ENCODE results near the gene MYL9. TPM values are rescaled to one million over a fixed set of nuclear protein-coding genes. Genes with fewer than 3 reads are reported as not detected.
A peak's percentile ranks its signal among the peaks of the same experiment; 100 is the strongest.

Gene MYL9
- total RNA-seq, 2 experiments from 2014 or later, result not detected

DNA sequence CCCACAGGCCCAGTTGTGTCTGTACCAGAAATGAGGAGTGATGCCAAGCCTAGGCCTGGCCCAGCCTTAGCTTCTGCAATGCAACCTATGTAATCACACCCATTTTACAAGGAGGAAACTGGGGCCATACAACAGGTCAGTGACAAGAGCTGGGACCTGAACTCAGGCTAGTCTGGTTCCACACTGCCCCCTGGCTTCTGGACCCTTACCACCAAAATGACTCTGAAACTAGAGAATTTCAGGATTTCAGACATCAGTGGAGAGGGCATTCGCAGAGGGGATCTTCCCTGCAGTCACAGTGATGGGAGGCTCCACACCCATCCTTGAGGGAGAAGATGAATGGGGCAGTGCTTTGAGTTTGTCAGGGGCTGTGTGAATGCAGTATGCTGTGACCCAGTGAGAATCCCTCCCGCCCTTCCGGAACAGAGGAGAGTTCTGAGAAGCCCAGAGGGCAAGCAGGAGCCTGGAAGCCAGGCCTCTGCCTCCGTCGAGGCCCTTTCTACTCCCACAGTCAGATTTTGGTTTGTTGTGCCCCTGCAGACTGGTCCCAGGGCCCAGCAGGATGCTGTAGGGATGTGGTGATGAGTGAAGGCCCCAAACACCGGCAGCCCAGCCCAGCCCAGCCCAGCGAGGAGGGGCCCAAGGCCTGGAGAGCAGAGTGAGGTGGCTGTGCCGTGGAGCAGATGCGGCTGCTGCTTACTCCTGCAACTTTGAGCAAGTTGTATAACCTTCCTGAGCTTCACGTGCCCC is 48.1 kb upstream of the MYL9 start:
- Histone ChIP-seq H3K27ac (ENCODE audit: low read depth, low read length, poor library complexity, severe bottlenecking) (no peak overlapping the region), H4K20me1 (ENCODE audit: insufficient read depth, low read length) (no peaks in the 10 kb centered on the region), H3K4me3 (ENCODE audit: low read depth, low read length, poor library complexity, severe bottlenecking) (no peak overlapping the region), H2AFZ (ENCODE audit: low read length) (no peak overlapping the region), H3K36me3 (ENCODE audit: insufficient read depth, low read length) (peaks cover 14% of the 10 kb centered on the region; the same call in 1 of the 2 replicates), H3K4me1 (ENCODE audit: insufficient read depth, low read length, poor library complexity, severe bottlenecking) (peaks cover 16% of the 10 kb centered on the region), H3K4me2 (ENCODE audit: low read length) (no peak overlapping the region), H3K79me2 (ENCODE audit: insufficient read depth, low read depth, low read length) (no peaks in the 10 kb centered on the region), H3K9me2 (ENCODE audit: insufficient read depth, low read length) (no peaks in the 10 kb centered on the region), H3K9me3 (ENCODE audit: low read length) (no peaks in the 10 kb centered on the region)
- peak; percentile 65 for TF ChIP-seq CTCF (conservative IDR thresholded peaks at IDR 0.05; ENCODE audit: low read length)
- no peak for TF ChIP-seq EZH2phosphoT487 (IDR thresholded peaks at IDR 0.05; ENCODE audit: borderline replicate concordance, low read depth, low read length)
- BruUV-seq (replicated peaks), result no TSS peak
- ChIA-PET CTCF (ENCODE audit: unreplicated experiment) (no interaction called here), POLR2A (no interaction called here)
- peak; percentile 31 for DNase-seq (ENCODE audit: low spot score)
- intact Hi-C loops (cut with micrococcal nuclease; ENCODE audit: unreplicated experiment), result no loop called here

DNA sequence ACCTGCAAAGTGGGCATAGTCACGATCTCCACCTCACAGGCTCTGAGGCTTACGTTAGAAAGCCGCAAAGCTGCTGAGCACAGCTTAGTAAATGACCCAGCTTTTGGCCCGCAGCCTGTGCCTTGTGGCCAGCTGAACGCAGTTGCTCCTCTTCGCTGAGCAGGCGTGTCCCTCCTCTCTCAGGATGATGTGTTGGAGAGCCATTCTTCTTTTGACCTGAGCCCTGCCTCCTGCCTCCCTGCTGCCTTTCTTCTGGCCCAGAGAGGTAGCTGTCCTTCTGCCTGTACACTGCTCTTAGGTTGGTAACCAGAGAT is 47.6 kb upstream of the MYL9 start:
- no peak overlapping the region for H3K4me3 ChIP-seq (ENCODE audit: low read depth, low read length, poor library complexity, severe bottlenecking)
- no peak overlapping the region for H2AFZ ChIP-seq (ENCODE audit: low read length)
- H3K9me3 ChIP-seq (ENCODE audit: low read length), result no peaks in the 10 kb centered on the region
- H3K79me2 ChIP-seq (ENCODE audit: insufficient read depth, low read depth, low read length), result no peaks in the 10 kb centered on the region
- no peak for TF ChIP-seq EZH2phosphoT487 (IDR thresholded peaks at IDR 0.05; ENCODE audit: borderline replicate concordance, low read depth, low read length)
- TF ChIP-seq CTCF (conservative IDR thresholded peaks at IDR 0.05; ENCODE audit: low read length), result no peak
- POLR2A ChIA-PET, result interaction anchor here (0.6 kb wide), 1 partner anchor 8 kb away, joined by 6 read pairs; no protein-coding TSS in a partner anchor
- H3K4me1 ChIP-seq (ENCODE audit: insufficient read depth, low read length, poor library complexity, severe bottlenecking), result peaks cover 16% of the 10 kb centered on the region
- CTCF ChIA-PET (ENCODE audit: unreplicated experiment), result no interaction called here
- H3K9me2 ChIP-seq (ENCODE audit: insufficient read depth, low read length), result no peaks in the 10 kb centered on the region
- H3K36me3 ChIP-seq (ENCODE audit: insufficient read depth, low read length), result peaks cover 14% of the 10 kb centered on the region; the same call in 1 of the 2 replicates
- DNase-seq (ENCODE audit: low spot score), result no peak
- no TSS peak for BruUV-seq (replicated peaks)
- intact Hi-C loops (cut with micrococcal nuclease; ENCODE audit: unreplicated experiment), result no loop called here
- H3K27ac ChIP-seq (ENCODE audit: low read depth, low read length, poor library complexity, severe bottlenecking), result no peak overlapping the region
- H4K20me1 ChIP-seq (ENCODE audit: insufficient read depth, low read length), result no peaks in the 10 kb centered on the region
- no peak overlapping the region for H3K4me2 ChIP-seq (ENCODE audit: low read length)
